HepG2 (cell line): ENCODE data around the gene HECTD1. TPM values are rescaled to one million over a fixed set of nuclear protein-coding genes. Genes with fewer than 3 reads are reported as not detected.
A peak's percentile ranks its signal among the peaks of the same experiment; 100 is the strongest.

Source experiments
- ARNT2 ChIP-seq: sonication (generic); formaldehyde crosslinking; IDR thresholded peaks from 2 replicates; pipeline ENCODE4 v1.8.0; 2022; ENCODE audit warnings: mild to moderate bottlenecking, low read depth, missing genetic modification reagents, moderate library complexity
- ASH2L ChIP-seq: fragments of 300-600, 200-600 bp; sonication (generic); IDR thresholded peaks from 2 replicates; pipeline ENCODE4 v1.7.0; 2017; ENCODE audit warnings: low read depth, mild to moderate bottlenecking, moderate library complexity, mixed read lengths, low read length; ENCODE audit not compliant: insufficient read length
- CBFB ChIP-seq: sonication (generic); formaldehyde crosslinking; IDR thresholded peaks from 2 replicates; pipeline ENCODE4 v1.4.0; 2020; ENCODE audit warnings: missing genetic modification reagents
- CTCF ChIP-seq: sonication (generic); formaldehyde crosslinking; IDR thresholded peaks from 2 replicates; pipeline ENCODE4 v1.5.0; 2020; ENCODE audit warnings: mild to moderate bottlenecking, missing genetic modification reagents, moderate library complexity
- FOSL2 ChIP-seq: sonication (generic); formaldehyde crosslinking; IDR thresholded peaks from 2 replicates; pipeline ENCODE4 v1.4.0; 2020; ENCODE audit warnings: missing genetic modification reagents
- FOXP1 ChIP-seq, 2 experiments: fragments of 450-650 bp in 1 of 2; IDR thresholded peaks; 2 replicates each; pipeline ENCODE4 v1.6.1; 2017 to 2018; ENCODE audit warnings: antibody characterized with exemption in 1 of 2
- GPN1 ChIP-seq: sonication (generic); formaldehyde crosslinking; IDR thresholded peaks from 2 replicates; pipeline ENCODE4 v1.5.1; 2020; ENCODE audit warnings: missing genetic modification reagents, borderline replicate concordance
- KLF6 ChIP-seq: IDR thresholded peaks from 2 replicates; pipeline ENCODE4 v1.8.0; 2016; ENCODE audit warnings: missing biosample characterization, missing genetic modification reagents
- MYNN ChIP-seq: sonication (generic); formaldehyde crosslinking; IDR thresholded peaks from 2 replicates; pipeline ENCODE4 v1.4.0; 2020; ENCODE audit warnings: mild to moderate bottlenecking, low read depth, missing genetic modification reagents
- POLR2A ChIP-seq, 2 experiments: IDR thresholded peaks; 2 replicates each; pipeline ENCODE4 v1.6.1; 2011; ENCODE audit warnings: low read depth in 2 of 2, low read length in 2 of 2, mild to moderate bottlenecking in 1 of 2, moderate library complexity in 1 of 2; ENCODE audit not compliant: insufficient read depth in 1 of 2
- RFXANK ChIP-seq: IDR thresholded peaks from 2 replicates; pipeline ENCODE4 v1.6.1; 2016
- SALL1 ChIP-seq: sonication (generic); formaldehyde crosslinking; IDR thresholded peaks from 2 replicates; pipeline ENCODE4 v1.8.0; 2022; ENCODE audit warnings: mild to moderate bottlenecking, missing genetic modification reagents
- SP5 ChIP-seq: IDR thresholded peaks from 2 replicates; pipeline ENCODE4 v1.6.1; 2016; ENCODE audit warnings: low read depth, borderline replicate concordance
- TEAD3 ChIP-seq: optimal IDR thresholded peaks from 2 replicates; pipeline ENCODE3; 2016; ENCODE audit warnings: borderline replicate concordance
- TFE3 ChIP-seq: IDR thresholded peaks from 2 replicates; pipeline ENCODE4 v1.6.1; 2016
- THAP11 ChIP-seq: IDR thresholded peaks from 2 replicates; pipeline ENCODE4 v1.6.1; 2016; ENCODE audit warnings: missing biosample characterization, missing genetic modification reagents
- ZBTB20 ChIP-seq: sonication (generic); formaldehyde crosslinking; IDR thresholded peaks from 2 replicates; pipeline ENCODE4 v1.8.1; 2023; ENCODE audit warnings: missing genetic modification reagents, low read depth, mild to moderate bottlenecking, borderline replicate concordance
- ZNF180 ChIP-seq: sonication (generic); formaldehyde crosslinking; IDR thresholded peaks from 2 replicates; pipeline ENCODE4 v1.4.0; 2020; ENCODE audit warnings: low read depth, missing genetic modification reagents, borderline replicate concordance
- ZNF264 ChIP-seq: sonication (generic); formaldehyde crosslinking; IDR thresholded peaks from 2 replicates; pipeline ENCODE4 v1.4.0; 2020; ENCODE audit warnings: missing genetic modification reagents
- ZNF33A ChIP-seq: sonication (generic); formaldehyde crosslinking; IDR thresholded peaks from 2 replicates; pipeline ENCODE4 v1.5.1; 2020; ENCODE audit warnings: missing genetic modification reagents, mild to moderate bottlenecking, moderate library complexity, borderline replicate concordance
- ZNF430 ChIP-seq: sonication (generic); formaldehyde crosslinking; IDR thresholded peaks from 2 replicates; pipeline ENCODE4 v1.9.0; 2021; ENCODE audit warnings: mild to moderate bottlenecking, missing genetic modification reagents
- ZNF569 ChIP-seq: sonication (generic); formaldehyde crosslinking; IDR thresholded peaks from 2 replicates; pipeline ENCODE4 v1.5.0; 2020; ENCODE audit warnings: mild to moderate bottlenecking, missing genetic modification reagents, moderate library complexity, borderline replicate concordance
- ZNF570 ChIP-seq: sonication (generic); formaldehyde crosslinking; IDR thresholded peaks from 2 replicates; pipeline ENCODE4 v1.4.0; 2020; ENCODE audit warnings: mild to moderate bottlenecking, missing genetic modification reagents, borderline replicate concordance
- polyA plus RNA-seq, 8 experiments: library from polyadenylated mRNA; depleted of rRNA in 3 of 8; stranded (reverse) in 7 of 8; unstranded in 1 of 8; fragments of >200 nt; fragmentation: Illumina TruSeq in 4 of 8; extraction: Trizol in 4 of 8; gene quantifications; 2 replicates each; pipeline versions ENCODE4 v1.2.1 to v1.2.3, GENCODE V29; 2011 to 2016; ENCODE audit warnings: low read depth in 4 of 8, missing spikeins in 1 of 8, mixed read lengths in 1 of 8; ENCODE audit not compliant: insufficient read depth in 1 of 8
- total RNA-seq, 5 experiments: library from RNA; depleted of rRNA; stranded (reverse); fragments of >200 nt; fragmentation: Illumina TruSeq; extraction: Trizol; gene quantifications; 2 replicates each; pipeline ENCODE4 v1.2.3, GENCODE V29; 2016; ENCODE audit warnings: low read depth in 1 of 5
- TF ChIP-seq, protein P1 (sequence below): sonication (generic); formaldehyde crosslinking; IDR thresholded peaks from 2 replicates; pipeline ENCODE4 v1.8.1; 2023; ENCODE audit warnings: missing genetic modification reagents, mild to moderate bottlenecking, borderline replicate concordance
- TF ChIP-seq, protein P2 (sequence below): sonication (generic); formaldehyde crosslinking; conservative IDR thresholded peaks from 2 replicates; pipeline ENCODE4 v1.8.0; 2022; ENCODE audit warnings: missing genetic modification reagents

HECTD1 gene
- total and polyA plus RNA-seq, 2 of the 13 experiments (the other 11 are each of a cell fraction or from before 2014, with no cell fraction given), result 312 to 560 TPM

DNA sequence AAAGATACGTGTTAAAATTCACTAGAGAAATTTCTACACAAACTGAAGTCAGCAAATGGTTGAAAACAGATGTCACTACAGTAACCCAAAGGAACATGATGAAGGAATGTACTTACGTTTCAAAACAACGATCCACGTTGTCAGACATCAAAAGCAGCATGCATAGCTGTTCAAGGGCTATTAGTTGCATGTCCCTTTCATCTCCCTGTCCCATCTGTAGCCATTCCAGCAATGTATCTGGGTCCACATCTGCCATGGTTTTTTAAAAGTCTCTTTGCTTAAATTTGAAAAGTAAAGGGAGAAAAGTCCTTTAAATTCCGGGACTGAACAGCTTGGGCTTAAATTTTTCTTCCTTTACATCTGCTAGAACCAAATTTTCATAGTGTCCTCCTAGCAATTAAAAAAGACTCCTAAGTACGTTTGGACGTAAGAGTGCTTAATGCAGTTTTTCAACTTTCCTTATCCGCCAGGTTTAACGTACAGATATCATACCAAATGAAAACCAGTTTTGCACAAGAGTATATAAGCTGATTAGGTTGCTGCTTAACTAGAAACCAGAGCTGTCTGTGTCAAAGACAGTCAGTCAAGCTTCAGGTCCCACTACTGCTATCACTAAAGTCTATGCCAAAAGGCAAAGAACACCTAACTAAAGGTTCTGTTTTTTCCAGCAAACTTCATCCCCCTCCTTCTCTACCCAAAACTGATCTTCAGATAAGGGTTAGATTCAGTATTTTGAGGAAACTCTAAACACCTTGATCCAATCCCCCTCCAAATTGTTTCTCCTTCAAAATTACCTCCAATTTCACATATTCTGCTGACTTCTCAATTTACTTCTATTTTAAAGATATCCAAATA, 1.7 kb downstream of the HECTD1 start (continued):
- peak in 1 of 2 experiments; percentile 94; a peak in 2 of 4 replicates for TF ChIP-seq POLR2A (IDR thresholded peaks at IDR 0.05; ENCODE audit: insufficient read depth in 1 of 2, low read depth in 2 of 2, low read length in 2 of 2)
- TF ChIP-seq ZNF264 (CRISPR knock-in tag), result 0 out of 2 replicates have a peak, but pooled peaks have one; percentile 6
- peak; percentile 82; the same call in 1 of the 2 replicates for TF ChIP-seq ZNF430
- TF ChIP-seq, protein P1, sequence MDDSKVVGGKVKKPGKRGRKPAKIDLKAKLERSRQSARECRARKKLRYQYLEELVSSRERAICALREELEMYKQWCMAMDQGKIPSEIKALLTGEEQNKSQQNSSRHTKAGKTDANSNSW, result 0 out of 2 replicates have a peak, but pooled peaks have one; percentile 21
- TF ChIP-seq ZNF570 (CRISPR knock-in tag), result no peak
- peak; percentile 38 for TF ChIP-seq ASH2L
- TF ChIP-seq FOXP1 (IDR thresholded peaks at IDR 0.05), result no peak
- peak; percentile 79 for TF ChIP-seq FOXP1 (CRISPR knock-in tag; IDR thresholded peaks at IDR 0.05)
- no peak for TF ChIP-seq GPN1 (CRISPR knock-in tag)
- TF ChIP-seq KLF6 (CRISPR knock-in tag), result peak; percentile 81; the same call in 1 of the 2 replicates
- TF ChIP-seq, protein P2, sequence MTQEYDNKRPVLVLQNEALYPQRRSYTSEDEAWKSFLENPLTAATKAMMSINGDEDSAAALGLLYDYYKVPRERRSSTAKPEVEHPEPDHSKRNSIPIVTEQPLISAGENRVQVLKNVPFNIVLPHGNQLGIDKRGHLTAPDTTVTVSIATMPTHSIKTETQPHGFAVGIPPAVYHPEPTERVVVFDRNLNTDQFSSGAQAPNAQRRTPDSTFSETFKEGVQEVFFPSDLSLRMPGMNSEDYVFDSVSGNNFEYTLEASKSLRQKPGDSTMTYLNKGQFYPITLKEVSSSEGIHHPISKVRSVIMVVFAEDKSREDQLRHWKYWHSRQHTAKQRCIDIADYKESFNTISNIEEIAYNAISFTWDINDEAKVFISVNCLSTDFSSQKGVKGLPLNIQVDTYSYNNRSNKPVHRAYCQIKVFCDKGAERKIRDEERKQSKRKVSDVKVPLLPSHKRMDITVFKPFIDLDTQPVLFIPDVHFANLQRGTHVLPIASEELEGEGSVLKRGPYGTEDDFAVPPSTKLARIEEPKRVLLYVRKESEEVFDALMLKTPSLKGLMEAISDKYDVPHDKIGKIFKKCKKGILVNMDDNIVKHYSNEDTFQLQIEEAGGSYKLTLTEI (CRISPR knock-in tag), result no peak
- peak; percentile 68; the same call in 1 of the 2 replicates for TF ChIP-seq SALL1 (CRISPR knock-in tag)
- 0 out of 2 replicates have a peak, but pooled peaks have one; percentile 7 for TF ChIP-seq RFXANK (CRISPR knock-in tag)
- peak; percentile 74 for TF ChIP-seq FOSL2 (CRISPR knock-in tag)
- peak; percentile 99 for TF ChIP-seq TEAD3 (CRISPR knock-in tag)
- TF ChIP-seq TFE3 (CRISPR knock-in tag), result peak; percentile 72; the same call in 1 of the 2 replicates
- TF ChIP-seq ZNF180 (CRISPR knock-in tag), result no peak
- TF ChIP-seq ZBTB20, result no peak; the same call in 1 of the 2 replicates
- TF ChIP-seq CBFB (CRISPR knock-in tag), result peak; percentile 68
- TF ChIP-seq ZNF33A, result peak; percentile 25; the same call in 1 of the 2 replicates
- TF ChIP-seq ARNT2, result peak; percentile 77
- TF ChIP-seq MYNN (CRISPR knock-in tag), result 0 out of 2 replicates have a peak, but pooled peaks have one; percentile 74
- peak; percentile 73 for TF ChIP-seq THAP11 (CRISPR knock-in tag)
- 0 out of 2 replicates have a peak, but pooled peaks have one; percentile 6 for TF ChIP-seq CTCF (CRISPR knock-in tag)
- peak; percentile 68; the same call in 1 of the 2 replicates for TF ChIP-seq SP5 (CRISPR knock-in tag)
- TF ChIP-seq ZNF569 (CRISPR knock-in tag), result peak; percentile 53; the same call in 1 of the 2 replicates
